Suppressor macrophage (primary cell): ENCODE measurements around the gene PGC.

ENCODE experiments used
- DNase-seq, 4 experiments: peaks; one replicate each; pipeline ENCODE4 v3.0.0-alpha.2; 2020 to 2022

The PGC gene

DNA sequence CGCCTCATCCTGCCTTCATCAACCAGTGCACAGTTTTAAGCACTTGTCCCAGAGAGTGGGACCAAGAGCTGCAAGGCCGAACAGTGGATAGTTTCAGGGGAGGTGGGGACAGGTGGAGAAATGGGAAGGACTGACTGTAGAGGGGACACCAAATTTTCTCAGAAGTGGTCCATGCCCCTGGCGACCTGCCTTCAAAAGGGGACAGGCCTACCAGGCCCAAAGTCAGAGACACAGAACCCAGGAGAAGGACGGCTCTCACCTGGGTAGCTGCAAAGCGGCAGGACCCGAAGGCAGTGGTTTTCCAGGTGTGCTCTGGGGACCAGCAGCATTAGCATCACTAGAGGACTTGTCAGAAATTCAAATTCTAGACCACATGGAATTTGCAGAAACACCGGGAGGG lies 17.6 kb downstream of the PGC start:
- DNase-seq, result no peak

- no peak for DNase-seq
These were observed 18.2 kb downstream of the PGC start for GRCh38 chr6:41728954-41729353.

- no peak for DNase-seq
These were observed 18.9 kb downstream of the PGC start for GRCh38 chr6:41728073-41728936.

DNA sequence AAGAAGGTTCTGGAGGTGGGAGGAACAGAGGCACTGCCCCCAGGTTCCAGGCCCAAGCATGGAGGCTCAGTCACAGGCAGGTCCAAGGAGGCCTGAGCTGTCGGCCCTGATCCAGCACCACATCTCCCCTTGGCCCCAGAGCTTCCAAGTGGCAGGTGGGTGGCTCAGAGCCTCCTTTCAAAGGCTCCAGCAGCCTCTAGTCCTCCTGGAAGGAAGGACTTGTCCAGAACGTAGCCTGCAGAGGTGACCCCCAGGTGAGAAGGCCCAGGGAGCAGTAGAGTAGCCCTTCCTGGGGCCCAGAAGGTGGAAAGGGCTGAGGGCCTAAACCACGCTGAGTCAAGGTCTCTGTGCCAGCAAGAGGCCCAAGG lies 19.5 kb downstream of the PGC start:
- no peak for DNase-seq

DNA sequence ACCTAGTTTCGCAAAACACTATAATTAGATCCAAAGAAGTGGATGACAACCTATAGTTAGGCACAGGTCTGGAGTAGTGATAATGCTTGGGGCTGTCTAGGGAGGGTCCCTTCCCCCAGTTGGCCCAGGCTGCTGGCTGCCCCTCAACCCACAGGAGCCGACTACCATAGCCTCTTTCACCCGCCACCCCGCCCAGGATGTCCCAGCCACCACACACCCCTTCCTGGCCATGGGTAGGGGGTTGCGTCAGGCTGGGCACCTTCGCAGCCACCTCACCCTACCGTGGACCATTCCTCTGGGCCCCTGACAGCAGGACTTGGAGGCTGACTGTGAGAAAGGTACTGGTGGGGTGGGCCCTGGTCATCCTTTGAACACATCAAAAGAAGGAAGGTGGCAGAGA lies 20.3 kb downstream of the PGC start:
- no peak for DNase-seq

- no peak for DNase-seq
These were observed 22.4 kb downstream of the PGC start for GRCh38 chr6:41724586-41725501.

DNA sequence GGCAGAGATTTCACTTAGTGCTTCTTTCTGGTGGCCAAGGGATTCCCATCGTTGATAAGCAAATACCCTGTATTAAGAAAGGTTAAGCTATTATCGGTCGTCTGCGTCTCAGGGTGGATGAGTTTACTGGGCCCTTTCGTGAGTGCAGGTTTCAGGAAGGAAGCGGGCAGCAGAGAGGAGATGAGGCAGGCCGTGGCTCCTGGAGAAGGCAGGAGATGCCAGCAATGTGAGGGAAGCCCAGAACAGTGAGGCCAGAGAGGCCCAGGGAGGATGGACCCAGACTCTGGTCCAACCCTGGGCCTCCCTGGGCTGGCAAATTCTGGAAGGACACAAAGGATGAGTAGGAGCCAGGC lies 23.0 kb downstream of the PGC start:
- peak in 3 of 4 experiments; percentile 40 to 50 (median 49) for DNase-seq

GRCh38 chr6:41723530-41724227 lies 23.5 kb downstream of the PGC start:
- peak; percentile 95 to 98 (median 98) for DNase-seq

DNA sequence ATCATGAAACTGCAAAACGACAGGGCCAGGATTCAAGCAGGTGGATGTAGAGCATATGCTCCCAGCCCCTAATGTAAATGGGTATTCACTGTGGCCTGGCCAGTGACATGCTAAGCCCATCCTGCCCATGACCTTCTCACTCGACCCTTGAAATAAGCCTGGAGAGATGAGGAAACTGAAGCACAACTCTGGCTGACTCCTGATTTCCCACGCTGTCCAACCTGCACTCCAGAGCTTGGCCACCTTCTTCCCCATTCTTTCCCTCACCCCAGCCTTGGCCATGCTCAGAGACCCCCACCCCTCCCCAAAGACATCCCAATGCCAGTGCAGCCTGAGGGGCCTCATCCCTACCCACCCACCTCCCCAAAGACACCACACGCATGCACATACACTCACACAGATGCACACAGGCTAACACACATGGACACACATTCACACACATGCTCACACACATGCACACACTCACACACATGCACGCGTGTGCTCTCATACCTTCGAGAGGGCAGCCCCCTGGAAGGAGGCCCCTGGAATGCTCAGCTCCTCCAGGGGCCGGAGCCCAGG lies 24.1 kb downstream of the PGC start:
- DNase-seq, result peak; percentile 30 to 64 (median 63)

DNA sequence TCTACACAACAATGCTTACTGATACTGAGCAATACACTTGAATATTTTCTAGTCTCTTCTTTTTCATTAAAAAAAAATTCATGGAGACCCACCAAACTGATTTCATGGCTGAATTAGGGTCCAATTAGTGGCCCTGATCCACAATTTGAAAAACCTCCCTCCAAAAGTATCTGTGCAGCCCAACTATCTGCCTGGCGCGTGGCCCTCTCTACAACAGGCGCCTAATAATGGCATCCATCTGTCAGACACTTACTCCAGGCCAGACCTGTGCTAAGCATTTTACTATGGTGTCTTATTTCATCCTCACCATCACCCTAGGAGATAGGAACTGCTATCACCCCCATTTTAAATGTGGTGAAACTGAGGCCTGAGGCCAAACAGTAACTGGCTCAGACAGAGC lies 25.8 kb downstream of the PGC start:
- DNase-seq, result no peak

- no peak for DNase-seq
These were observed 26.4 kb downstream of the PGC start for GRCh38 chr6:41720783-41721182.

GRCh38 chr6:41720262-41720620 lies 27.0 kb downstream of the PGC start:
- DNase-seq, result peak; percentile 81 to 94 (median 90)

DNA sequence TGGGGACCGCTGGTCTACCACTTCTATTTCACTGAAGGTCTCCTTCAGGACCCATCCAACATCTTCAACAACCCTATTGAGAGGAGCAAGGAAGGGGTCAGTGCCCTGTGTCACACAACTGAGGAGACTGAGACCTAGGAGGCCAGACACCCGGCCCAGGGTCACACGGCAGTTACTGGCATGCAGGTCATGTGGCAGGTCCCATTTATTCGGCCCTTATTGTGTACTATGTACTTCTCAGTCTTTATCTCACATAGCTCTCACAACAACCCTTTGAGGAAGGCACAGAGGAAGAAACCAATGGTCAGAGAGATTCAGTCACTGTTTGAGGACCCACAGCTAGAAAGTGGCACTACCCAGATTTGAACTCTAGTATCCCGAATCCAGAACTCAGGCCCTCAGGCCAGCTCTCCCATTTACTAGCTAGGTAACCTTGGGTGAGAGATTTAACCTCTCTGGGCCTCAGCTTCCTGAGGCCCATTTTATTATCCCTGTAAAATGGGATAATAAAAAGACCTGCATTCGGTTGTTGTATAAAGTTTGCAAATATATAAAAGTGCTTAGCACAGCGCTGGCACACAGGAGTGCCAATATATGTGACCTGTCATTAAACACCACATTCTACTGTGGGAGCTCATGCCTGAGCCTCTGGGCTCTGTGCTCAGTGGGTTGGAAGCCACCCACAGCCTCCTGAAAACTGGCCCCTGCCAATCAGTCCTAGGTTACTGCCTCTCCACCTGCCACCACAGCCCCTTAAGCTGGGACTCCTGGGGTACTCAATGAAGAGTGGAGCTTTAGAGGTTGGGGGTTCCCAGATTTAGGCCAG lies 27.5 kb downstream of the PGC start:
- DNase-seq, result peak in 3 of 4 experiments; percentile 35 to 60 (median 46)

DNA sequence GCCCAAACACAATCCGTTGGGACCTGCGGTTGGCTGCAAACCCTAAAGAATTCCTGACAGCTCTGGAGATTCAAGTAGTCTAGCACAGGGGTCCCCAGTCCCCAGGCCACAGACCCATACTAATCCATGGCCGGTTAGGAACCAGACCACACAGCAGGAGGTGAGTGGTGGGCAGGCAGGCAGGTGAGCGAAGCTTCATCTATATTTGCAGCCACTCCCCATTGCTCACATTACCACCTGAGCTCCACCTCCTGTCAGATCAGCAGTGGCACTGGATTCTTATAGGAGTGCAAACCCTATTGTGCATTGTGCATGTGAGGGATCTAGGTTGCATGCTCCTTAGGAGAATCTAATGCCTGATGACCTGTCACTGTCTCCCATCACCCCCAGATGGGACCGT lies 28.4 kb downstream of the PGC start:
- DNase-seq, result no peak

- peak in 1 of 4 experiments; percentile 38 for DNase-seq
These were observed 29.8 kb downstream of the PGC start for GRCh38 chr6:41717392-41717736.

GRCh38 chr6:41716516-41717391 lies 30.4 kb downstream of the PGC start:
- no peak for DNase-seq

- no peak for DNase-seq
These were observed 31.2 kb downstream of the PGC start for GRCh38 chr6:41715795-41716515.

GRCh38 chr6:41714556-41715273 lies 32.5 kb downstream of the PGC start:
- no peak for DNase-seq

DNA sequence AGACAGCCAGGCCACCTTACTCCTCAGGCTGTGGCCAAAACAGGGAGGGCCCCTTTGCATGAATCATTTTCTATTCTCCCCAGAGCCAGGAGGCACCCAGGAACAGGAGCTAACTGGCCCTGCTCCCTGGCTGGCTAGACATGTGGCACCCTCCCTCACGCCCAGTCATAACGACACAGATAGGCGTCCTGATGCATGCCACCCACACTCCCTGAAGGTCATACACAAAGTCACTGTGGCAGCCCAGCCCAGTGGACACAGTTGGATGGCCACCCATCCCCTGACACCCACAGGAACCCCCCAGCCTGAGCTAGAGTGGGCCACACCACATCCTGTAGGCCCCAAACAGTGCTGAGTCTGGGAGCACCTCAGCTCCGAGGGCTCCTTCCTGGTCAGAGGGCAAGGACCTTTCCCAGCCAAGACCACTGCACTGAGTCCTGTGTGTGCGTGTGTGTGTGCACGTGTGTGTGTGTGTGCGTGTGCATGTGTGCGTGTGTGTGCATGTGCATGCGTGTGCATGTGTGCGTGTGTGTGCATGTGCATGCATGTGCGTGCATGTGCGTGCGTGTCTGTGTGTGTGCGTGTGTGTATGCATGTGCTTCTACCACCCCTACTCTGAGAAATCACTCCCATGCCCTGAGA lies 33.4 kb downstream of the PGC start:
- DNase-seq, result peak; percentile 56 to 79 (median 72)
